ENCODE measurements around the gene RND1.

DNA sequence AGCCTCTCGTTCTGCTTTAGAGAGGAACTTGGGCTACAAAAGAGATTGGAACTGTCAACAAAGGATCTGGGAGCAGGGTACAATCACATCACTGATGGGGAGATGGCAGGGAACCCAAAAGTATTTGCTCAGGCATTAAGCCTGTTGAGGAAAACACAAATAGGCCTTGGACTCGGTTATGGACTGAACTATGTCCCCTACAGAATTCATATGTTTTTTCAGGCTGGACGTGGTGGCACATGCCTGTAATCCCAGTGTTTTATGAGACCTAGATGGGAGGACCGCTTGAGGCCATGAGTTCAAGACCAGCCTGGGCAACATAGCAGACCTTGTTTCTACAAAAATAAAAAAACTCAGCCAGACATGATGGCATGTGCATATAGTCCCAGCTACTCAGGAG, 27.6 kb downstream of the RND1 start:
- no peak for TF ChIP-seq CTCF (conservative IDR thresholded peaks at IDR 0.05; ENCODE audit: low read depth, low read length)
- no peak for TF ChIP-seq EZH2 (IDR thresholded peaks at IDR 0.05; ENCODE audit: borderline replicate concordance, low read depth, low read length, poor library complexity, severe bottlenecking)

All from A673 (cell line).